Hematopoietic multipotent progenitor cell (in vitro differentiated cells): ENCODE results near the gene EPHA4. TPM values are rescaled to one million over a fixed set of nuclear protein-coding genes. Genes with fewer than 3 reads are reported as not detected.

Source experiments
- DNase-seq, 3 donors: peaks; one replicate each; pipeline ENCODE4 v3.0.0-alpha.2; 2011 to 2015; ENCODE audit warnings: low read depth in 2 of 3, low spot score in 2 of 3
- total RNA-seq: library from RNA; depleted of rRNA; stranded (reverse); fragments of >200 nt; gene quantifications from one replicate; pipeline ENCODE4 v1.2.3, GENCODE V29; 2012

The EPHA4 gene
- total RNA-seq, 1 donor: 0.27 TPM

DNA sequence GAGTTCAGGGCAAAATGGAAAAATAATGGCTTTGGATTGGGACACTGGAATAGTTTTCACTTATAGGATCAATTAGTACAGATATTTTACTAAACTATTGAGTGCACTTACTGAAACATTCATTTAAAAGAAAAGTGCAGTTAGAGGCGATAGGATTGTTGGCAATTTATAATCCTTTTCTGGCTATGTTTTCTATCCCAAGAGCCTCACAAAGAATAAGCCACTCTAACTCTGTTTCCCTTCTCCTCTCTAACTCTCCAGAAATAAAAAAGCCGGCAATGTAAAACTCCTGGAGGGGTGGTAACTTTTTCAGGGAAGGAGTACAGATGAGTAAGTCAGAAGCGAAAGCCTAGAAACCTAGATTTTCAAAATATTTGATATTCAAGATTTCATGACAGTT, 91.3 kb downstream of the EPHA4 start:
- DNase-seq: no peak

DNA sequence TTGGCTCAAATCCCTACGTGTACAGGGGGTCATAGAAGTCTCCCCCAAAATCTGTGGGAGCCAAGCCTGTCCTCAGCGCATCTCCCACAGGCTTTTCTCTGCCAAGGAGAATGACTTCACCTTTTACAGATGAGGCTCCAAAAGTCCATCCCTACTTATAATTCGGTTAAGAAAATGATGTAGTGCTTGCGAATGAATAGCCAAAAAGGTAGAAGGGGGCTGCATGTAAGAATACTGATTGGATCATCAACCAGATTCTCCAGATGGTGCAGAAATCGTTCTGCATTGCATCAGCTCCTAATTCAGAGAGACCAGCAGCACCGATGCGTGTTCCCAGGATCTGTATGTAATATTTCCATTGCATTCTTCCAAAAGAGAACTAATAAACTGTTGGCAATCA, 91.9 kb downstream of the EPHA4 start:
- no peak for DNase-seq

DNA sequence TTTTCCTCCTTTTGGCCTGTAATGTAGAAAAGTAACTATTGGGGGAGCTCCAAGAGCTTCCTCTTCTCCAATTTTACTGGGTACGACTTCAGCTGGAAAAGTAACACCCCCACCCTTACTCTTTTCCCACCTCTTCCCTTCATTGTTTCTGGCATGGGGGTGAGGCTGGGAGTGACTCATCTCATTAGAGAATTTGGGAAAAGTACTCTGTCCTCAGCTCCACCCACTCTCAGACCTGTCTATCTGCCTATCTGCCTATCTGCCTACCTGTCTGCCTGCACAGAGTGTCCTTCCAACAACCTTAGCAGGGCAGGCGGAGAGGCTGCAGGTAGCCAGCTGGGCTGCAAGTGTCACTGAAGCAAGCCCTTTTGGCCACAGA, 93.6 kb downstream of the EPHA4 start:
- no peak for DNase-seq

DNA sequence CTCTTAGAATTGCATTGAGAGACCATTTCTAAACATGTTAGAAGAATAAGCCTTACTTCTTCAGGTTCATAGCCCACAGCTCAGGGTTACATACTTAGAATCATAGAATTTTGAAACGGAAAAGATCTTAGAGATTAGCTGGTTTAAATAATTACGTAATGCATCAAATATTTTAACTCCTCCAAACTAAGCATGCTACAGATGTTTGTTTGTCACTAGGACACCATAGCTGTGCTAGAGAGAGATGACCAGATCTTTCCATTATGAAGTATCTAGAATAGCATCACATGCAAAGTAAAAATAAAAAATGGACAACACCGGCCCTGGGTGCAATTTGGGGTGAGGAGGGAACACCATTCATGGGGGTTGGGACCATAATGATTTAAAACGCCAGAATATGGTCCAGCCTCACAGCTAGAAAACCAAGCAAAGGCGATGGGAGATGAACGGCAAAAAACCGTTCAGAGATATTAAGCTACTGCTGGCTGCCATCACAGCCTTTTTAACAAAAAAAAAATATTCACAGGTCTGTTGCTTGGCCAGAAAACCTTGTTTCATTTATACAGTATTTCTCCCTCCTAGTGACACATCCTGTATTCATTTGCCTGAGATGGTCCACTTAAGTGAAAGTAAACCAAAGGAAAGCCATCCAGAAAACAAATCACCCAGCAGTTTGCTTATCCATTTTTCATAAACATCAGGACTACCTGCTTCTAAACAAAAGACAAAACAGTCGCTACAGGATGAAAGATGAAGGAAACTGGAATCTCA, 94.2 kb downstream of the EPHA4 start:
- DNase-seq: no peak

DNA sequence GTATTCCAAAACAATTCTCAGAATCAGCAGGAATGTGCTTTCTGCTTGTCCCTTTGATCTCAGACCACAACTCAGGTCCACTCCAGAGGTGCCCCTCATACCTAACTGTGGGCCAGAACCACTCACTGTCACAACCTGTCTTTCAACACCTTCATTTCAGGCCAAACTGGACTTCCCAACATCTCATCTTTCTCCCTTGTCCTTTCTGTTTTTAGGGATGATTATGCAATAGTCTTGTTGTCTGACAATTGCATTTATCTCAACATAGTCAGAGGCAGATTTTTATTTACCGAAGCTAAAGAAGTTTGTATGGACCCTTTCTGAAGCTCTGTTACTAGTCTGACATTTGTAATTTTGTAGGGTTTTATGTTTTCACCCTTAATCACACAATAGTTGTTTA, 95.9 kb downstream of the EPHA4 start:
- DNase-seq: no peak

DNA sequence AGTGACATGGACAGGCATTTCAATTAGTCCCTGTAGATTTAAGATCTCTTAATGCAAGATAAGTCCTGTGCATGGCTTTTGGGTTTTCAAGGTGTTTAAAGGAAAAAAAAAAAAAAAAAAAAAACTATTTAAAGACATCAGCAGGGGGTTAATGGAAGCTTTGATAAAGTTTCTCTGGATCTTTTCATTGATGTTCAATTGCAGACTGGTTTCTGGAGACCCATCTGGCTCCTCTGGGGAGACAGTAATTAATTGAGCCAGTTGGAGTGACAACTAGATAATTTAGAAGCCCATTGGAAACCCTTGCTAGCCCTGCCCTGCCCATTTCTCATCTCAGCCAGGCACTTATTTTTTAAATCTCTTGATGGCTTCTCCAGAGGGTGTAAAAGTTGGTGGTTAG, 98.7 kb downstream of the EPHA4 start:
- no peak for DNase-seq

DNA sequence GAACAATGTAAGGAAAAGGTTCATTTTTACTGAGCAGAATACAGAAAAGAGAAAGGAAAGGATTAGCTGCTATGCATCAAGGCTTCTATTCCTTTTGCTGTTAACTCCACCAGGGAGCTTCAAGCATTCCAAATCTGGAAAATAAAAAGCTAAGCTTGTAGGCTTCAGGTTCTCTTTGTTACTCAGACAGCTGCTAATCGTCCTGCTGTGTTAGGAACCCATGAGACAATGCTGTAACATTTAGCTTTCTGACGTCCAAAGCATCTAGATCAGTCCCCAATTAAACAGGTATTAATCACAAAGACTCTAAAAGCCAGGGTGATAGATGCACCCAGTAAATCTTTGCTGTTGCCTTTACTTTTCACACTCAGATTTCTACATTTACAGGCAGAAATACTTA, 103.8 kb downstream of the EPHA4 start:
- no peak for DNase-seq

DNA sequence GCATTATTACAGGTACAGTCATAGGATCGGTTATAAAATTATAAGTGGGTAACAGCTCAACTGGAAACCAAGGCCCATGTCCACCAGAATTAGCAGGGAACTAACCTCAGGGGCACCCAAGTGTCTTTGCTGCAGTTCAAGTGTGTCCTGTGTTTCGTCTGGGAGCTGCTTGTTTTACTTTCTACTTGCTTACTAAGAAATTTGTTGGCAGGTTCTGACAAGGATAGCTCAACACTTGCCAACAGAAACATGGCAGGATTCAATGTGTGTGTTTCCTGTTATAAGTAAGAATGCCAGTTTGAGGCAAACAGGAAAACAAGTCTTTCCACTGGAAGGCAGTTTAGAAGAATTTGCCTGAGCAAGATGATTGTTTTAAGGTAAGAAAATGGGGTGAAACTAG, 104.5 kb downstream of the EPHA4 start:
- no peak for DNase-seq

DNA sequence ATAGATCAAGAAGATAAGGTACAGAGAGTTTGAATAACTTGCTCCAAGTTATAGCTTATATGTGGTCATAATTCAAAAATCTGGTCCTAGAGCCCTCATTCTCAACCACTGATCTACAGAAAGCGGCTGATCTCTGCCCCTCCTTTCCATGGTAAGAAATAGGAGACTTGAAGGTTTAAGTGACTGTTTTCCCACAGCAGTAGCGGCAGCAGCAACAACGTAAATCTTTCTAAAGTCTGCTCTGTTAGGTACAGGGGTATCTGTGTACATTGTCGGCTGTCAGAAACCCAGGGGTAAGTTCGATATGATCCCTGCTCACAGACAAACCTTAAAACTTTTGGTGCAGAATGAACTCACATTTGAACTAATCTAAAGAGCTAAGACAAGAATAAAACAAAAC, 105.4 kb downstream of the EPHA4 start:
- DNase-seq: no peak

DNA sequence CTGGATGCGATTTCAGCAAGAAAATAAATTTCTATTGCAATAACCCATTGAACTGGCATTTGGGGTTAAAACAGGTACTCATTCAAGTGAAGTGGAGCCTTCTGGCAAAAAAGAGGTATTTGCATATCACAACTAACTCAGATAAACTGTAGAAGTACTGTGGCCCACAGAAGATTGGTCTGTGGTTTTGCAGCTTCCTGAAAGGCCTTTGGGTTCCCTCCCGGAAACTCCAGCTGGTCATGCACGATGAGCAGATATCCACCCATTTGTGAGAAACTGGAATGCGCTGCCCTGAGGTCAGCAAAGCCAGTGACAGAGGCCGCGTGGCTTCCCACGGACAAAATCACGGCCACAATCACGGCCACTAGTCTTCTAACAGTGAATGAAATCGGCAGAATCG, 106.3 kb downstream of the EPHA4 start:
- DNase-seq: peak in 2 of 3 donors; percentile 57 to 72

DNA sequence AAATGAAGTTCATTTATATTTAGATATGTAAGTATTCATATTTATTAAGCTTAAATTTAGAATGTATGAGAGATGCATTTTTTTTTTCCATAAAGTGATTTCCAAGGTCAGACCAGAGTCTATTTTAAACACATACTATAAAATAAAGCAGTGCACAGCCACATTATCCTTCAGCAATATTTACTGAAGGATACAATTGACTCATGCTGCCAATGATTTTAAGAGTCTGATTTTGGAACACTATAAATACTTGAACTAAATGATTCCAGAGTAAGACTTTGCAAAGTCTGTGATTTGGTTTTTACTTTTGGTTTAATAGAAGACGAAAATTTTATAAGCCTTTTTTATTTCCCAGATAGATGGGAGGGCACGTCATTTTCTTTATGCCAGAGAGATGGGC, 107.1 kb downstream of the EPHA4 start:
- no peak for DNase-seq

DNA sequence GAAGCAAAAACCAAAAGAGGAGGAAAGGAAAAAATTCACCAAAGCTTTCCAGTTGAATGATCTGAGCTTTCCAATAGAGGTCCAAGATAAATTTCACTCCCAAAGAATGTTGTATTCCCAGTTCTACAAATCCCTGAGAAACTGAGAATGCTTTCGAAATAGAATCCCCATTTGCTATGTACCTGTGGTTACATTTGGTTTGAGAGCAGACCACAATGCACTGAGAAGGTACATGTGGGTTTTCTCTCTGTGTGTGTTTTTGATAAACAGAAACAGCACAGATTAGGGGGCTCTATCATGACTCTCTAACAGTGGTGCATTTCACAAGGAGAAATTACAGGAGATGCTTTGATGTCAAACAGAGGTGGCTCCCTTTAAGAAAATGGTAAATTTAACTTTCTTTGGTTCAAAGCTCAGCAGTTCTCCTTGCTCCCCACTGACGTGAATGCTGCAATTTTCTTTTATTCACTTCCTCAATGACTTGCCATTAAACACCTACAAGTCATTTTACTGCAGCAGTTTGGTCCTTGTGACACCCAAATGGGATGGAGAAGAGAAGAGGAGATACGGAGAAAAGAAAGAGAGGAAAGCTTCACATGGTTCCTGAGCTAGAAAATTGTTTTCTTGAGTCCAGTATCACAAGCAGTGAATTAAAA, 108.7 kb downstream of the EPHA4 start:
- no peak for DNase-seq

DNA sequence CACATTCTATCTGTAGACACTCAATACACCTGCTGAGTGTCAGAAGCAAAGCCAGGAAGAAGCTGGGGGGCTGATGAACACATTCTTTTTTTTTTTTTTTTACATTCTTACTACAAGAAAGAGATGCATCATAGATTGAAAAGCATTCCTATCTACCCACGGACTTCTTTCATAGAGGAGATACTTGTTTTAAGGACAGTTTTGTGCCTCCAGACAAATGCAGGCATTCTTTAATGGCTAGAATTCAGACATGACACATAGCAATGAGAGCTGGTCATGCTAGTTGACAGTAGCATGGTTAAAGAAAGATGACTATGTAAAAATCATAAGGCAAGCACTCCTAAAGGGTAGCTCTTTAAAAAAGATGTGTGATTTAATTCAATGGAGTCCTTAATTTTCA, 110.2 kb downstream of the EPHA4 start:
- no peak for DNase-seq

DNA sequence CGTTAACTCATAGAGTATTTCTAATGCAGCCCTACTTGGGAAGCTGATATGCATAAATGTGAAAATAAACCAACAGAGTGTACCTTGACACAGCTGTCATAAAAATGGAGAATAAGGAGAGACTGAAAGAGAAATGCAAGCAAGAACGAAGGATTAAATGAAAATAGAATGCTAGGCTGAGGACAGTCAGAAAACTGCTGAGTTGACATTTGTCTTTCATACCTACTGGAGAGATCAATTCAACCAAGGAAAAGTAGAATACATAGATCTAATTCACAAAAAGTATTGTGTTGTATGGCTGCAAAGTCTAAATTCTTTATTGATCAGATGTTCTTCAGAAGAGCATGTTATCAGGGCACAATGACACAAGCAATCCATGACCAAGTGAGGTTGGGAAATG, 112.0 kb downstream of the EPHA4 start:
- no peak for DNase-seq

DNA sequence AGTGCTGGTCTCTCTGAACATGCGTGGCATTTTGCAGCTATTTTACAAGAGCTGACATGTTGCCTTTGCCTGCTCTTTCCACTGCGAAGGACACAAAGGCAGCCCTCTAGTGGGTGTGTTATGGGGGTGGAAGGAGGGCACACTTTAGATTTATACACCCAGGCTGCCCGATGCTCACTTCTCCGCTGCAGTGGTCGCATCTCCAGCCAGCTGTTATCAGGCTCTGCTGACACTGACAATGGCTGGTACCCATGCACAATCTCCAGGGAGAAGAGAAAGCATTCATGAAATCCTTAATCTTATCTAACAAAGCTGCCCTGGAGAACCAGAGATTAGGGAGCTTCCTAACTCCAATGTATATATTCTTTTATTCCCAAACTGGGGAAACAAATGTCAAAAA, 113.5 kb downstream of the EPHA4 start:
- no peak for DNase-seq

DNA sequence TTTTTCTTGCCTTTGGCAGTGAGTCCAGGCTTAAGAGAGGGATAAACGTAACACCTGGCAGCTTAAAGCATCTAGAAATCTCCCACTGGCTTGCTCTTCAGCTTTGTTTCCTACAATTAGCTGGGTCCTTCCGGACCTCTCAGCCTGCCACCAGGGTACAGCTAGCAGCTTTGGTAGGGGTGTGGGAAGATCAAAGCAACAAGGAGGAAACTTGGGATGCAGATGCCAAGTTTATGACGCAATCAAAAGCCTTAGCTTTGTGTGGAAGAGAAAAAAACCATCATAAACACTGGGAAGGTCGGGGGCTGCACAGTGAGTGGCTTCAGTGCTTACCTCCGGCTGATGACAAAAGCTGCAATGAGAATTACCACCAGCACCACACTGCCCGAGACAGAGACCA, 116.9 kb downstream of the EPHA4 start:
- no peak for DNase-seq

DNA sequence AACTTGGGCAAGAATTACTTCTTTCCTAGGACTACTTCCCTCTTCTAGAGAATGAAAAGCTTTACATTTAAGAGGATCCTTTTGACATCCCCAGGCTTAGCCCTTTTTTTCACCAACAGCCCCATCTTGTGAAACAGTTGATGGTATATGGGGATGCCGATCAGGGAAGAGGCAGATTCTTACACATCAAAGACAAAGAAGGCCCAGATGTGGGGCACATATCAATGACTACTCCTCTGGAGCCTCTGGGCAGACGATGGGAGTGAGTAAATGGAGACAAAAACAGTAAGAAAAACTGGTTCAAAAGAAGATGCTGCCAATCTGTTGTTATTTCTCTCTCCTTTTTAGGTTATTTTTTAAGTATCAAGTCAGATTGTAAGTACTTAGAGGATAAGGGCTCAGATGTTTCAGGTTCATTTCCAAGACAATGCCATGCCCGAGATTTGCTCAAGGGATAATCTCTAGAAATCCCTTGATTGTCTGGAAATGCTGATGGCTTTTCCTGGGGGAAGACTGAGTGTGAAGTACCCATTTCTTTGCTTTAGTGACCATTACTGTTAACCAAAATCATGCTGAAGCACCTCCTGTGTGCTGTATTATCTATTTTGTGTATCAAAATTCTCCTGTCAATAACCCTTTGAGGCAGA, 117.5 kb downstream of the EPHA4 start:
- DNase-seq: no peak

DNA sequence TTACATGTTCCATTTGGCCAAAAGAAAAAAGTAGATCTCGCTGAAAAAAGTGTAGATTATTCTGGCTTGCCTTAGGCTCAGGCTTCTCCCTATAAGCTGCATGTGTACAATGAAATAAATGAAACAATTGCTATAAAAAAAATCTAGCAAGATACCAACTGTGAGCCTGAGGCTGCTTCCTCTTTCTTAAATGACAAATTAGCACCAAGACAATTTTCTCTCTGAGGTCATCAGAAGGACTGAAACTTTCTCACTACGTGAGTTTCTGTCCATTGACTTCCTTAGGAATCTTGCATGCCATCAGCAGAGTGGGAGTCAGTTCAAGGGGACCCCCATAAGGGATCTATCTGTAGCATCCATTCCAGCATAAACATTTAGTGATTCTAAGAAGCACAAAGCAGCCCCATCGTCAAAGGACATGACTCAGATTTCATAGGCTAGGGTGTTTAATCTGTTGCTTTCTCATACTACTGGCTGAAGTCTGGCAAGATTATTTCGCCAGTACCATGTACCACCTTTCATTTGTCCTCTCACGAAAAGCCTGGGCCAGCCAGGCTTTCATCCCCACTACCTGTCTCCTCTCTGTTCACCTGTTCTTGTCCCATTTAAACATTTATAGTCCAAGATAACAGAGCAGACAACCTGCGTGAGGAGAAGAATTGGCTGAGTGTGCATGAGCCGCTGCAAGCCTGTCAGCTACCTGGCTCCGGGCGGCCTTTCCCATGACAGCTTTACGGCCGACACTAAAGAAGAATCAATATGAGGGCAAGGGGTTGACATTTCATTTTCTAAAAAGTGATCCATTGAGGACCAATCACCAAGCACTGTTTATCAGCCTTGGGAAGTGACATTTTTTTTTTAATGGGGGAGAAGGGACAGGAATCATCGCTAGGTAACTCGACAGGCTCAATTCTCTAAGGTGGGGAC, 120.0 kb downstream of the EPHA4 start:
- peak in 2 of 3 donors; percentile 27 to 57 for DNase-seq

DNA sequence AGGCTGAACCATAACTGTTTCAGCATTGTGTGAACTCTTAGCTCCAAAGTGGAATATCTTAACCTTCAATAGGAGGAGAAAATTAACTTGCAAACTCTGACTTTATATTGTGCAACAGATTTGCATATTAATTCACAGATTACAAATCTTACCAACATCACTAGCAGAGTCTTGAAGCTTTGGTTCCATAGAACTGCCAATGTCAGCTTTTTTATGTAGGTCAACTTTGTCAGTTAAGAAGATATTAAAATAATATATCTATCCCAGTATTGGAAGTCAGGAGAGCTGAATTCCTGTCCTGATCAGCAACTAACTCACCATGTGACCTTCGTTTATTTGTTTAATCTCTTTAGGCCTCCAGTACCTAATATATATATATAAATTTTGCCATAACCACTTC, 121.8 kb downstream of the EPHA4 start:
- DNase-seq: no peak

DNA sequence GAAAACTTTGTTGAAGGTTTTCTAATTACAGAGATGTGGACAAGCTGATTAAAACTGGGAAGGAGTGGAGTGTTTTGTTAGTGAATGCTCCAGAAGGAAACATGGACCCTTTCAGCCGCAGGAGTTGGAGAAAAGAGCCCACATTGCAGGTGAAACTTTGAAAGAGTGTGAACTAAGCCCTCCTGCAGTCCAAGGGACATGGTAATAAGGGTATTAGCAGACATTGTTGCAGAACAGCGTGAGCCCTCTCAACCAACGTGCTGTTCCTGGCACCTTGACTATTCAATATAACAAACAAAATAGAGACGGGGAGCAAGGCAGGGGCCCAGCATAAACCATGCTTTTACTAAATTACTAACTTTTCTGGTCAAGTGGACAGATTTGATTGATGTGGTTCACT, 122.7 kb downstream of the EPHA4 start:
- no peak for DNase-seq

DNA sequence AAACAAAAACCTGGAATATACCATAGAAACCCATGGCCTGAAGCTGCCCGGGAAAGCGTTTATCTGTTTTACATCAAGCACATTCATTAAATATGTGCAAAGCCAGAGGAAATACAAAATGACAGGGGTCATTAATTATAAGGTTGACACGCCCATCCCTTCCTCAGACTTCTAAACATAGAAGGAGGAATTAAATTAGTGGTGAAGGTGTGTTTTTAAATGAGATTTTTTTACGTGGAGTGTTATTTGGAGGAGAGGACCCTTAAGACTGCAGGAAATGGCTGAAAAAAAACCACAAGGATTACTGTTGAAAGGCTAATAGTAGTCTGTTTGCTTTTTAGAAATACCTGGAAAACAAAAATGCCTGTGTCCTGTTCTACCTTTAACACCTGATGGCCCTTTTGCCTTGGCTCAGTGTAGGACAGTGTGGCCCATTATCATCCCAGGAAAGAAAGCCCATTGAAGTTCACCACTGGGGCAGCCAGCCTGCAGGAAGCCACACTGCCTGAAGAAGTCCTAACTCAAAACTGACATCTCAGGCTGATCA, 123.2 kb downstream of the EPHA4 start:
- peak in 1 of 3 donors; percentile 60 for DNase-seq
